Measurements from ENCODE around the gene PITPNM2. TPM values are rescaled to one million over a fixed set of nuclear protein-coding genes. Genes with fewer than 3 reads are reported as not detected.

PITPNM2 gene
- total RNA-seq, 4 donors from 2014 or later, result 3.2 to 6.5 (median 4.2) TPM

GRCh38 chr12:123149501-123150274 is 1.2 kb downstream of the PITPNM2 start:
- WGBS, 2 donors, result 43 to 54% methylated on average over 20 to 22 of the region's 22 CpGs
- TF ChIP-seq POLR2A (IDR thresholded peaks at IDR 0.05) (no peak), CTCF (IDR thresholded peaks at IDR 0.05) (no peak)
- intact Hi-C loops (cut with DNase I; ENCODE audit: low total_unique reads), result loop anchor here (5.0 to 10.0 kb wide), 2 partner anchors 105 to 828 kb away; no protein-coding TSS in a partner anchor

GRCh38 chr12:123149088-123149487 is 1.8 kb downstream of the PITPNM2 start:
- TF ChIP-seq POLR2A (IDR thresholded peaks at IDR 0.05) (no peak), CTCF (IDR thresholded peaks at IDR 0.05) (no peak)
- intact Hi-C loops (cut with DNase I; ENCODE audit: low total_unique reads), result loop anchor here (10.0 kb wide), 1 partner anchor 104 kb away; no protein-coding TSS in a partner anchor
- 87 to 88% methylated on average over 3 of the region's 3 CpGs for WGBS, 2 donors
- H3K4me3 ChIP-seq (ENCODE audit: low read depth, poor library complexity, severe bottlenecking), result no peak overlapping the region
- peak in 1 of 2 donors; percentile 48 for DNase-seq (ENCODE audit: low spot score in 2 of 2)

More at GRCh38 chr12:123149501-123150274, 1.2 kb downstream of the PITPNM2 start:
- peak in 1 of 2 donors; percentile 84 for DNase-seq (ENCODE audit: low spot score in 2 of 2)
- peak overlapping the region; percentile 32 for H3K4me3 ChIP-seq (ENCODE audit: low read depth, poor library complexity, severe bottlenecking)

- DNase-seq (ENCODE audit: low spot score in 2 of 2), result peak in 1 of 2 donors; percentile 28
- intact Hi-C loops (cut with DNase I; ENCODE audit: low total_unique reads), result loop anchor here (10.0 kb wide), 1 partner anchor 104 kb away; no protein-coding TSS in a partner anchor
- H3K4me3 ChIP-seq (ENCODE audit: low read depth, poor library complexity, severe bottlenecking), result no peak overlapping the region
- 77 to 78% methylated on average over 5 of the region's 5 CpGs for WGBS, 2 donors
- no peak for TF ChIP-seq CTCF (IDR thresholded peaks at IDR 0.05)
- no peak for TF ChIP-seq POLR2A (IDR thresholded peaks at IDR 0.05)
These were observed 2.2 kb downstream of the PITPNM2 start for GRCh38 chr12:123148655-123149054.

GRCh38 chr12:123148223-123148622 is 2.7 kb downstream of the PITPNM2 start:
- 77 to 83% methylated on average over 9 of the region's 9 CpGs for WGBS, 2 donors
- DNase-seq (ENCODE audit: low spot score in 2 of 2), result peak in 1 of 2 donors; percentile 14
- no peak for TF ChIP-seq CTCF (IDR thresholded peaks at IDR 0.05)
- TF ChIP-seq POLR2A (IDR thresholded peaks at IDR 0.05), result no peak
- intact Hi-C loops (cut with DNase I; ENCODE audit: low total_unique reads), result loop anchor here (10.0 kb wide), 1 partner anchor 103 kb away; no protein-coding TSS in a partner anchor
- H3K4me3 ChIP-seq (ENCODE audit: low read depth, poor library complexity, severe bottlenecking), result no peak overlapping the region

- WGBS, 2 donors, result 86 to 88% methylated on average over 2 of the region's 2 CpGs
- H3K4me3 ChIP-seq (ENCODE audit: low read depth, poor library complexity, severe bottlenecking), result no peak overlapping the region
- peak in 1 of 2 donors; percentile 57 for DNase-seq (ENCODE audit: low spot score in 2 of 2)
- intact Hi-C loops (cut with DNase I; ENCODE audit: low total_unique reads), result loop anchor here (10.0 kb wide), 1 partner anchor 100 kb away; no protein-coding TSS in a partner anchor
- TF ChIP-seq POLR2A (IDR thresholded peaks at IDR 0.05), result no peak
- no peak for TF ChIP-seq CTCF (IDR thresholded peaks at IDR 0.05)
These were observed 5.7 kb downstream of the PITPNM2 start for GRCh38 chr12:123145211-123145610.

Measured in lower leg skin (tissue), 4 donors.